ENCODE results near the gene ASGR1. TPM values are rescaled to one million over a fixed set of nuclear protein-coding genes. Genes with fewer than 3 reads are reported as not detected.

Gene ASGR1
- total RNA-seq, 2 donors from 2014 or later = 1.9 to 5.4 TPM

- H3K4me3 ChIP-seq = no peak overlapping the region
- TF ChIP-seq, protein P1, sequence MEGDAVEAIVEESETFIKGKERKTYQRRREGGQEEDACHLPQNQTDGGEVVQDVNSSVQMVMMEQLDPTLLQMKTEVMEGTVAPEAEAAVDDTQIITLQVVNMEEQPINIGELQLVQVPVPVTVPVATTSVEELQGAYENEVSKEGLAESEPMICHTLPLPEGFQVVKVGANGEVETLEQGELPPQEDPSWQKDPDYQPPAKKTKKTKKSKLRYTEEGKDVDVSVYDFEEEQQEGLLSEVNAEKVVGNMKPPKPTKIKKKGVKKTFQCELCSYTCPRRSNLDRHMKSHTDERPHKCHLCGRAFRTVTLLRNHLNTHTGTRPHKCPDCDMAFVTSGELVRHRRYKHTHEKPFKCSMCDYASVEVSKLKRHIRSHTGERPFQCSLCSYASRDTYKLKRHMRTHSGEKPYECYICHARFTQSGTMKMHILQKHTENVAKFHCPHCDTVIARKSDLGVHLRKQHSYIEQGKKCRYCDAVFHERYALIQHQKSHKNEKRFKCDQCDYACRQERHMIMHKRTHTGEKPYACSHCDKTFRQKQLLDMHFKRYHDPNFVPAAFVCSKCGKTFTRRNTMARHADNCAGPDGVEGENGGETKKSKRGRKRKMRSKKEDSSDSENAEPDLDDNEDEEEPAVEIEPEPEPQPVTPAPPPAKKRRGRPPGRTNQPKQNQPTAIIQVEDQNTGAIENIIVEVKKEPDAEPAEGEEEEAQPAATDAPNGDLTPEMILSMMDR (IDR thresholded peaks at IDR 0.05) = no peak
- no peaks in the 10 kb centered on the region for H3K9me3 ChIP-seq
- ATAC-seq (ENCODE audit: insufficient number of reproducible peaks, low FRiP score, low read depth) (no peak), DNase-seq (ENCODE audit: low spot score) (no peak)
- H3K27ac ChIP-seq = no peak overlapping the region
- H3K27me3 ChIP-seq (replicated peaks; ENCODE audit: insufficient read depth) = no peaks in the 10 kb centered on the region
- peaks cover 28% of the 10 kb centered on the region for H3K36me3 ChIP-seq
- peaks cover 18 to 42% of the 10 kb centered on the region in 2 donors for H3K4me1 ChIP-seq (ENCODE audit: control insufficient read depth in 1 of 2, low read depth in 2 of 2)
These were observed 42.3 kb upstream of the ASGR1 start for GRCh38 chr17:7221278-7222092.

DNA sequence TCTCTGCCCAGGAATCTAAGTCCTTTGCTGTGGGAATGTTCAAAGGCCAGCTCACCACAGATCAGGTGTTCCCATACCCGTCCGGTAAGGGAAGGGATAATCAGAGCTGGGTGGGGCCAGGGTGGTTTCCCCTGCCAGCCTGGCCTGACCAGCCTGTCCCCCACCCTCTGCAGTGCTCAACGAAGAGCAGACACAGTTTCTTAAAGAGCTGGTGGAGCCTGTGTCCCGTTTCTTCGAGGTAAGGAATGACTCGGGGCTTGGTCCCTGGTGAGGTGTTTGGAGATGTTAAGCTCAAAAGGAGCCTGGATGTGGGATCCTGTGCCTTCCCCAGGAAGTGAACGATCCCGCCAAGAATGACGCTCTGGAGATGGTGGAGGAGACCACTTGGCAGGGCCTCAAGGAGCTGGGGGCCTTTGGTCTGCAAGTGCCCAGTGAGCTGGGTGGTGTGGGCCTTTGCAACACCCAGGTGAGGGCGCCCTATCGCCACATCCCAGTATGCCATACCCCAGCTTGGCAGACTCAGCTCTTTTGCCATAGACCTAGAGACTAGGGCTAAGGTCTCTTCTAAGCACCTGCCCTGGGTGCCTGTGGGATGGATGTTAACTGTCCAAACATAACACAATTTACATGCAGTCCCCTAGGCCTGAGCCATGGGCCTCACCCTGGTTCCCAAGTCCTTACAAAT is 41.6 kb upstream of the ASGR1 start:
- no peak for ATAC-seq (ENCODE audit: insufficient number of reproducible peaks, low FRiP score, low read depth)
- peaks cover 21% of the 10 kb centered on the region for H3K36me3 ChIP-seq
- peaks cover 25 to 49% of the 10 kb centered on the region in 2 donors for H3K4me1 ChIP-seq (ENCODE audit: control insufficient read depth in 1 of 2, low read depth in 2 of 2)
- H3K27ac ChIP-seq = peak overlapping the region; percentile 89 to 90
- peak overlapping the region; percentile 83 for H3K4me3 ChIP-seq
- H3K9me3 ChIP-seq = no peaks in the 10 kb centered on the region
- DNase-seq (ENCODE audit: low spot score) = no peak
- TF ChIP-seq, protein P1 (IDR thresholded peaks at IDR 0.05) = peak; percentile 21
- H3K27me3 ChIP-seq (replicated peaks; ENCODE audit: insufficient read depth) = no peaks in the 10 kb centered on the region

DNA sequence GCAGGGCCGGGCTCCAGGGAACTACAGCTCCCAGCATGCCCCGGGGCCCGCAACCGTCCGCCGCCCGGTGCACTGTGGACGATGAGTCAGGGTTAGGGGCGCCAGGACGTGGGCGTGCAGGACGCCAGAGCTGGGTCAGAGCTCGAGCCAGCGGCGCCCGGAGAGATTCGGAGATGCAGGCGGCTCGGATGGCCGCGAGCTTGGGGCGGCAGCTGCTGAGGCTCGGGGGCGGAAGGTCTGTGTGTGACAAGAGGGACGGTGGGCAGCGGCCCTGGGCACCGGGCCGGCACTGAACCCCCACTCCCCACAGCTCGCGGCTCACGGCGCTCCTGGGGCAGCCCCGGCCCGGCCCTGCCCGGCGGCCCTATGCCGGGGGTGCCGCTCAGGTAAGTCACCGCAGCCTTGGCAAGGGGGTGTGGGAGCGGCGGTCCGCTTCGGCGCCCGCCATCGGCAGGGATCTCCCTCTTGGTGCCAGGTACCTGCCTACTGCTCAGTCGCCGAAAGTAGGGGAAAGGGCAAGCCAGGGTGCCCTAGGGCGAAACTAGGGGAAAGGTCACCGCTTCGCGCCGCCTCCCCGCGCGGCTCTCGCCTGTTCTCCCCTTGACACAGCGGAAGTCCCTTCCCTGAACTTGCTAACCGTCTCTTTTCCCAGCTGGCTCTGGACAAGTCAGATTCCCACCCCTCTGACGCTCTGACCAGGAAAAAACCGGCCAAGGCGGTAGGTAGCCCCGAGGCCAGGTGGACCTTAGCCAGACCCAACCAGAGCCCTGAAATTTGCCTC is 40.8 kb upstream of the ASGR1 start, which contains the start of the genes ACADVL and DLG4:
Gene ACADVL, plus strand, starts transcription at position 127 of the 781 bp plus-strand sequence. Its CDS starts 47 bp downstream, at position 174.
Gene DLG4, minus strand, starts transcription at position 25 of the 781 bp plus-strand sequence.
- TF ChIP-seq, protein P1 (IDR thresholded peaks at IDR 0.05) = no peak
- DNase-seq (ENCODE audit: low spot score) (peak; percentile 89), ATAC-seq (ENCODE audit: insufficient number of reproducible peaks, low FRiP score, low read depth) (peak; percentile 72)
- H3K36me3 ChIP-seq = peaks cover 14% of the 10 kb centered on the region
- peak within 1 kb of the TSS; percentile 89 to 90 for H3K27ac ChIP-seq
- peak within 1 kb of the TSS; percentile 83 for H3K4me3 ChIP-seq
- peaks cover 29 to 54% of the 10 kb centered on the region in 2 donors for H3K4me1 ChIP-seq (ENCODE audit: control insufficient read depth in 1 of 2, low read depth in 2 of 2)
- no peaks in the 10 kb centered on the region for H3K9me3 ChIP-seq
- no peaks in the 10 kb centered on the region for H3K27me3 ChIP-seq (replicated peaks; ENCODE audit: insufficient read depth)

- peaks cover 29 to 54% of the 10 kb centered on the region in 2 donors for H3K4me1 ChIP-seq (ENCODE audit: control insufficient read depth in 1 of 2, low read depth in 2 of 2)
- H3K27ac ChIP-seq = peak overlapping the region; percentile 89 to 90
- ATAC-seq (ENCODE audit: insufficient number of reproducible peaks, low FRiP score, low read depth) = no peak
- H3K36me3 ChIP-seq = peaks cover 9% of the 10 kb centered on the region
- TF ChIP-seq, protein P1 (IDR thresholded peaks at IDR 0.05) = no peak
- no peak for DNase-seq (ENCODE audit: low spot score)
- no peaks in the 10 kb centered on the region for H3K27me3 ChIP-seq (replicated peaks; ENCODE audit: insufficient read depth)
- no peaks in the 10 kb centered on the region for H3K9me3 ChIP-seq
- H3K4me3 ChIP-seq = peak overlapping the region; percentile 83
These were observed 40.1 kb upstream of the ASGR1 start for GRCh38 chr17:7219229-7219811.

All from thoracic aorta (tissue), 2 donors.